Activated naive CD4-positive, alpha-beta T cell treated with anti-CD3 and anti-CD28 coated beads, Interleukin-2, amount 50 U/mL, for 24 hours (primary cell): ENCODE results near the gene IRF5.

Experiments
- H3K27ac Mint-ChIP-seq: one replicate; pipeline ENCODE4 v1.8.0; 2021; ENCODE audit warnings: mild to moderate bottlenecking, mixed read lengths
- H3K27me3 Mint-ChIP-seq: one replicate; pipeline ENCODE4 v1.8.0; 2021; ENCODE audit warnings: mixed read lengths
- H3K36me3 Mint-ChIP-seq: one replicate; pipeline ENCODE4 v1.8.0; 2021; ENCODE audit warnings: mixed read lengths
- H3K4me1 Mint-ChIP-seq: one replicate; pipeline ENCODE4 v1.8.0; 2021; ENCODE audit warnings: mixed read lengths
- H3K4me3 Mint-ChIP-seq: one replicate; pipeline ENCODE4 v1.8.0; 2021; ENCODE audit warnings: mild to moderate bottlenecking, mixed read lengths
- H3K9me3 Mint-ChIP-seq: one replicate; pipeline ENCODE4 v1.8.0; 2021; ENCODE audit warnings: mixed read lengths

The IRF5 gene

GRCh38 chr7:128924707-128925588 is 12.8 kb upstream of the IRF5 start:
- Mint-ChIP-seq H3K27me3 (peaks cover 2% of the 10 kb centered on the region), H3K4me3 (no peak overlapping the region), H3K27ac (no peak overlapping the region), H3K4me1 (no peaks in the 10 kb centered on the region), H3K36me3 (no peaks in the 10 kb centered on the region), H3K9me3 (no peaks in the 10 kb centered on the region)

GRCh38 chr7:128928159-128928813 is 9.4 kb upstream of the IRF5 start:
- Mint-ChIP-seq H3K4me3 (no peak overlapping the region), H3K36me3 (no peaks in the 10 kb centered on the region), H3K9me3 (no peaks in the 10 kb centered on the region), H3K27ac (no peak overlapping the region), H3K4me1 (peaks cover 6% of the 10 kb centered on the region), H3K27me3 (no peaks in the 10 kb centered on the region)

DNA sequence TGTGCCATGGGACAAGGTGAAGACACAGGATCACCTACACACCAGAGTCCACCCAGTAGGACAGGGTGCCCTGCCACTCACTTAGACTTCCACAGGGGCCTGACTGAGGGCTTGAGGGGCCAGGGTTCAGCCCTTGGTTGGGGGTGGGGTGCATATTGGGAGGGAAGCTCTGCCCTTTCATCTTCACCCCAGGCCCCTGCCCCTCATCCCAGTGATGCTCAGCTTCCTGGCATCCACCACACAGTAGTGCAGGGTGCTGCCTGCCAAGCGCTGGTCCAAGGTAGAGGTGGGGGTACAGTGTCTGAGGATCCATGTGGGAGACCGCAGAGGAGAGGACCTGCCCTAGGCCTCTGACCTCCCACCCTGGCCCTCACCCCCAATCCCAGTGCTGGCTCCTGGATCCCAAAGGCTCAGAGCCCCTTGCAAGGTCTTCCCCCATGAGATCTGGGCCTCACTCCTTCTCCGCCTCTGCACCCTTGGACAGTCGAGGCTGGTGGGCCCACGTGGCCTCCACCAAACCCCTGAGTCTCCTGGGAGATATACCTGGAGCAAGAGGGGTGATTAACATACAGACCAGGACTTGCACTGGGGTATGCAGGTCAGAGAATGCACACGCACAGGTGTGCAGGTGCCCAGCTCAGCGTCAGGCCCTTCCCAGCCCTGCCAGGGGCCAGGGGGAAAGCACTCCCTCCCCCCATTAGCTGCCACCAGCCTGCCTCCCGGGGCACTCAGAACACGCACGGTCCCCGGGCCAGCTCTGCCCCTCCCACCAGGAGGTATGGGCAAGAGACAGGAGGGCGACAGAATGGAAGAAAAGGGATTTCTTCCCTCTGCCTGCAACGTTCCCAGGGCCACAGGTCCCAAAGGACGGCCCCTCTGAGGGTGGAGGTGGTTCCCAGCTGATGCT is 8.6 kb upstream of the IRF5 start:
- no peaks in the 10 kb centered on the region for H3K9me3 Mint-ChIP-seq
- peaks cover 10% of the 10 kb centered on the region for H3K4me1 Mint-ChIP-seq
- H3K27ac Mint-ChIP-seq, result no peak overlapping the region
- no peak overlapping the region for H3K4me3 Mint-ChIP-seq
- H3K27me3 Mint-ChIP-seq, result no peaks in the 10 kb centered on the region
- H3K36me3 Mint-ChIP-seq, result no peaks in the 10 kb centered on the region

GRCh38 chr7:128931190-128931798 is 6.4 kb upstream of the IRF5 start:
- no peaks in the 10 kb centered on the region for H3K36me3 Mint-ChIP-seq
- H3K27me3 Mint-ChIP-seq, result no peaks in the 10 kb centered on the region
- H3K27ac Mint-ChIP-seq, result no peak overlapping the region
- no peaks in the 10 kb centered on the region for H3K9me3 Mint-ChIP-seq
- peaks cover 10% of the 10 kb centered on the region for H3K4me1 Mint-ChIP-seq
- H3K4me3 Mint-ChIP-seq, result no peak overlapping the region

DNA sequence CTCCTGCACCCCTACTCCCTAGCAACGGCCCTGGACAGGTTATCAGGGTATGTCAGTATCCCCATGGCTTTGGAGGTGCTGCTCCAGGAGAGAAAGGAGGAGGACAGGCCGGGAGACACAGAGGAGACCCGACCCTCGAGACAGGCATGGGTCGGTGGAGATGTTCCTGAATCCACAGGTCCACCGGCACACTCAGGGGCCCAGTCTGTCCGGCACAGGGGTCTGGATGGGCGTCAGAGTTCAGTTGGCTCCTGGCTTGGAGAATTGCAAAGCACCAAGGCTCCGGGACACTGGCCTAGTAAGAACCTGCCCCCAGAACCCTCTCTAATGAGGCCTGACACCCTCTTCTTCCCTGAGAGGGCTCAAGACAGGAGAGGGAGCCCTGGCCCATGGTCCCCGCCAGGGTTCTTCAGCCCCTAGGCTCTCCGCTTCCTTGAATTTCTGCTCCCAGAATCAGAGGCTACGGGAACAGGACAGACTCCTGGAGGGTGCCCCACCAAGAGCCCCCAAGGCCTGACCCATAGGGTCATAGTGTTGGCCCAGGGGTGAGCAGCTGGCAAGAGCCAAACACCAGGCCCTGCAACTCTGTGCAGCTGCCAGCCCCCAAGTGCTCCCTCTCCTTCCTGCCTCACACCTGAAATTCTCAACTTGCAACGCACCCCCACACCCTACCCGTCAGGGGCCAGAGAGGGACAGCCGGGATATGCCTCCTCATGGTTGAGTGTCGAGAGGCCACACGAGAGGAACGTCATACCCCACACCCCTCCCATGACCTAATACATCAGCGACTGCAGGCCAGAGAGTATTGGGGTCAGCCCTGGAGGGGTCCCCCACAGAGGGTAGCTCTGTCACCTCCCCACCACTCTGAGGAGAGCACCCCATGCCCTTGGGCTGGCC is 5.5 kb upstream of the IRF5 start:
- Mint-ChIP-seq H3K36me3 (no peaks in the 10 kb centered on the region), H3K9me3 (no peaks in the 10 kb centered on the region), H3K27me3 (peaks cover 5% of the 10 kb centered on the region), H3K27ac (no peak overlapping the region), H3K4me3 (no peak overlapping the region), H3K4me1 (peaks cover 16% of the 10 kb centered on the region)

DNA sequence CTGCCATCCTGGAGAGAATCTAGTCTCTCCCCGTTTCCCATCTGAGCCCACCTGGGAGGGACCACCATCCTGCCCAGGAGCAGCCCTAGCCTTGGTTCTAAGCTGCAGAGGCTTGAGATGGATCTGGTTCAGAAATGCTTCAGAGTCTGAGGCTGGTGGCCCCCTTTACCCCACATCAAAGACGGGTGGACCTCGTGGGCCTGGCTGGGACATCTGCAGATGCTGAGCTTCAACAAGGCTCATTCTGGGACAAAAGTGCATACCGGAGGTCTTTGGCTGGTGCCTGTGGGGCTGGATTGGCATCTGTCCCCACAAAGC is 4.9 kb upstream of the IRF5 start:
- no peak overlapping the region for H3K4me3 Mint-ChIP-seq
- no peaks in the 10 kb centered on the region for H3K36me3 Mint-ChIP-seq
- peak overlapping the region; percentile 77 for H3K27ac Mint-ChIP-seq
- H3K9me3 Mint-ChIP-seq, result no peaks in the 10 kb centered on the region
- peaks cover 7% of the 10 kb centered on the region for H3K27me3 Mint-ChIP-seq
- peaks cover 17% of the 10 kb centered on the region for H3K4me1 Mint-ChIP-seq

- Mint-ChIP-seq H3K36me3 (no peaks in the 10 kb centered on the region), H3K27ac (peak overlapping the region; percentile 77), H3K4me1 (peaks cover 18% of the 10 kb centered on the region), H3K9me3 (no peaks in the 10 kb centered on the region), H3K27me3 (peaks cover 8% of the 10 kb centered on the region), H3K4me3 (peak overlapping the region; percentile 71)
Observed at GRCh38 chr7:128933180-128933891, 4.4 kb upstream of the IRF5 start.

- Mint-ChIP-seq H3K27ac (no peak overlapping the region), H3K4me3 (no peak overlapping the region), H3K36me3 (no peaks in the 10 kb centered on the region), H3K4me1 (peaks cover 22% of the 10 kb centered on the region), H3K9me3 (no peaks in the 10 kb centered on the region), H3K27me3 (peaks cover 11% of the 10 kb centered on the region)
Observed at GRCh38 chr7:128934361-128935341, 3.1 kb upstream of the IRF5 start.

GRCh38 chr7:128935342-128935730 is 2.4 kb upstream of the IRF5 start:
- H3K4me3 Mint-ChIP-seq, result no peak overlapping the region
- peaks cover 13% of the 10 kb centered on the region for H3K27me3 Mint-ChIP-seq
- no peak overlapping the region for H3K27ac Mint-ChIP-seq
- H3K36me3 Mint-ChIP-seq, result no peaks in the 10 kb centered on the region
- H3K9me3 Mint-ChIP-seq, result no peaks in the 10 kb centered on the region
- peaks cover 22% of the 10 kb centered on the region for H3K4me1 Mint-ChIP-seq

DNA sequence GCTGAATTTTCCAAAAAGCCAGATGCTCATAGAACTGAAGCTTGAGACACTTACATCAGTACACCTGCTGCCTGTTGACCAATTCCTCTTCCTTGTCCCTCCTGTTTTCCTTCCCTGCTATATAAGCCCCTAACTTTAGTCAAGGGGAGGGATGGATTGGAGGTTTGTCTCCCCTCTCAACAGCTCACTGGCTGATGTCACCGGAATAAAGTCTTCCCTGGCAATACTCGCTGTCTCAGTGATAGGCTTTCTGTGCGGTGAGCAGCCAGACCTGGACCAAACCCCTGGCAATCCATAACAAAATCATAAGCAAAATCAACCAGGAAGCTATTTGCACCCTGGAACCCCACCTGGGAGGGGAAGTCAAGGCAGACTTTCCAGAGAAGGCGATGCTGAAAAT is 929 bp upstream of the IRF5 start:
- Mint-ChIP-seq H3K4me3 (peak overlapping the region; percentile 81), H3K9me3 (no peaks in the 10 kb centered on the region), H3K36me3 (no peaks in the 10 kb centered on the region), H3K27me3 (peaks cover 13% of the 10 kb centered on the region), H3K4me1 (peaks cover 22% of the 10 kb centered on the region), H3K27ac (no peak overlapping the region)

- H3K27me3 Mint-ChIP-seq, result peaks cover 13% of the 10 kb centered on the region
- H3K27ac Mint-ChIP-seq, result no peak overlapping the region
- no peaks in the 10 kb centered on the region for H3K9me3 Mint-ChIP-seq
- H3K36me3 Mint-ChIP-seq, result no peaks in the 10 kb centered on the region
- peaks cover 22% of the 10 kb centered on the region for H3K4me1 Mint-ChIP-seq
- peak overlapping the region; percentile 81 for H3K4me3 Mint-ChIP-seq
Observed at GRCh38 chr7:128937271-128937646, 468 bp upstream of the IRF5 start.

GRCh38 chr7:128938544-128939074 is 882 bp downstream of the IRF5 start:
- no peaks in the 10 kb centered on the region for H3K9me3 Mint-ChIP-seq
- H3K4me1 Mint-ChIP-seq, result peaks cover 13% of the 10 kb centered on the region
- H3K27ac Mint-ChIP-seq, result no peak overlapping the region
- H3K4me3 Mint-ChIP-seq, result peak overlapping the region; percentile 80
- H3K27me3 Mint-ChIP-seq, result peaks cover 13% of the 10 kb centered on the region
- no peaks in the 10 kb centered on the region for H3K36me3 Mint-ChIP-seq
